GM18858 (cell line): ENCODE results near the gene MT1M.
"Not testable (repeated sequence)": the region's sequence is repeated elsewhere in the genome, so short reads cannot be mapped to it uniquely, and the experiment has no call there.

Experiments used
- ATAC-seq: cut with Tn5 transposase; IDR thresholded peaks from one replicate; pipeline ENCODE4 v1.9.1; 2021; ENCODE audit not compliant: unreplicated experiment

The MT1M gene

DNA sequence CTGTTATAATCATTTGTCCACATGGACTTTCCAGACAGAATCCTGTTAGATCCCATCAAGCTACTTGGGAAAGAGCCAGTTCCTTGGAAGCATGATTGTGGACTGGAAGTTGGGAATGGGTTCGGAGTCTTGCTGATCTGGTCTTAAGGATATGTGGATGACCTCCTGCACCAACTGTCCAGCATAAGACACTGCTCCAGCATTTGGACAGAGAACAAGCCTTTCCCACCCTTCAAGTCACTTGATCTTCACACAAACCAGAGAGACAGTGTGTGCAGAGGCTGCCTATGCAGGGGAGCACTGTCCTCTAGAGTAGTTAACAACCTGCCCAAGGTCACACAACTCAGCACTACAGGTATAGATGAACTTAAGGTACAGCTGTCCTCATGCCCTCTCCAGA is 13.4 kb downstream of the MT1M start:
- ATAC-seq, result no peak

- no peak for ATAC-seq
Observed at GRCh38 chr16:56647641-56648431, 15.4 kb downstream of the MT1M start.

DNA sequence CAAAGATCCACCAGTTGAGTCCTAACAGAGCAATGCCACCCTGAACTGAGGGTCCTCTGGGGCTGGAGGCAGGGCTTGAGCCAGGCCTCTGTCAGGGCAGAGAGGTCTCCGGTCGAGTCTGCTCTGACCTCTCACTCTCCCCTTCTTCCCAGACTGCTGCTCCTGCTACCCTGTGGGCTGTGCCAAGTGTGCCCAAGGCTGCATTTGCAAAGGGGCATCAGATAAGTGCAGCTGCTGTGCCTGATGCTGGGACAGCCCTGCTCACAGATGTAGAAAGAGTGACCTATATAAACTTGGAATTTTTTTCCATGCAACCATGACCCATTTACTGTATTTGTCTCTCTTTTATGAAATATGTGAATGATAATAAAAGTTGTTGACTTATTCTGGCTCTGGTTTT is 16.8 kb downstream of the MT1M start:
- no peak for ATAC-seq

DNA sequence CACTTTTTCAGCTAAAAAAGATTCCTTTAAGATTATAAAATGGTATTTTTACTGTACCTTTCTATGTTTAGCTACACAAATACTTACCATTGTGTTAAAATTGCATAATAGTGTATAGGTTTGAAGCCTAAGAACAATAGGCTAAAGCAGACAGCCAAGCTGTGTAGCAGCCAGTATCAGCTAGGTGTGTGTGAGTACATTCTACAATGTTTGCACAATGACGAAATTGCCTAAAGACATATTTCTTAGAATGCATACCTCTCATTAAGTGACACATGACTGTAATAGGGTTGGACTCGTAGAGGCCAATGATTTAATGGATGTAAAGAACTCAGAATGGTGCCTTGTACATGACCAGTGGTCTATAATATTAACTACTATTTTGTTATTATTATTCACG is 17.4 kb downstream of the MT1M start:
- no peak for ATAC-seq

DNA sequence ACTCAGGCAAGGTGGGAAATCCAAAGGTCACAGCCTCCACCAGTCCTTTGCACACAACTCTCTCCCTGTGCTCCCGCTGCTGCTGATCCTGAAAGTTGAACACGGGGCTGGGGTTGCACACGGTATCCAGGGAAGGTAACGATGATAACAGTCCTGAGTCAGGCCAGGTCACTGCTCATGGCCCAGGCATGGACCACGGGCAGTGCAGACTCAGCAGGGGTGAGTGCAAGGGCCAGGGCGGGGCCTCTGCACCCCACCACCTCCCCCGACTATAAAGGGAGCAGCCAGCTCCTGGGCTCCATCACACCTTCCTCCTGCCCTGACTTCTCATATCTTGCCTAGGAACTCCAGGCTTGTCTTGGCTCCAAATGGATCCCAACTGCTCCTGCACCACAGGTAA is 19.1 kb downstream of the MT1M start, which contains the start of gene MT1B:
MT1B (plus strand) TSS at position 301 of the 400 bp plus-strand sequence; CDS start at position 369, 68 bp downstream.
- ATAC-seq, result no peak

GRCh38 chr16:56652600-56652999 is 20.1 kb downstream of the MT1M start:
- ATAC-seq, result no peak

DNA sequence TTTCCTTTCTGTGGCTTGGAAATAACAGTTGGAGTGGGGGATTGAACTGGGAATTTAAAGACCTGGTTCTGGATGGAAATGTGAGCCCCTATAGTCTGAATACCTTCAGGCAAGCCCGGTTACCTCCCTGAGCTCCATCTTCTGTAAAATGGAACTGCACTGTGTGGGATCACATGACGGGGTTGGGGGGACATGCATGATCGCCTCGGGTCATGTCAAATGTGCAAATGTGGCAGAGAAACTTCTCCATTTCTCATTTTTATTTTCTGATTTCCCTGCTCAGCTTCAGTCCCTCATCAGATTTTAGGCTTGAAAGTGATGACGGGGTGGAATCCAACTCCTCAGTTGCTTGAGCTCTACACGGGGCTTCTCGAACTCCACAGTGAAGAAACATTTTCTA is 20.8 kb downstream of the MT1M start:
- ATAC-seq, result no peak

DNA sequence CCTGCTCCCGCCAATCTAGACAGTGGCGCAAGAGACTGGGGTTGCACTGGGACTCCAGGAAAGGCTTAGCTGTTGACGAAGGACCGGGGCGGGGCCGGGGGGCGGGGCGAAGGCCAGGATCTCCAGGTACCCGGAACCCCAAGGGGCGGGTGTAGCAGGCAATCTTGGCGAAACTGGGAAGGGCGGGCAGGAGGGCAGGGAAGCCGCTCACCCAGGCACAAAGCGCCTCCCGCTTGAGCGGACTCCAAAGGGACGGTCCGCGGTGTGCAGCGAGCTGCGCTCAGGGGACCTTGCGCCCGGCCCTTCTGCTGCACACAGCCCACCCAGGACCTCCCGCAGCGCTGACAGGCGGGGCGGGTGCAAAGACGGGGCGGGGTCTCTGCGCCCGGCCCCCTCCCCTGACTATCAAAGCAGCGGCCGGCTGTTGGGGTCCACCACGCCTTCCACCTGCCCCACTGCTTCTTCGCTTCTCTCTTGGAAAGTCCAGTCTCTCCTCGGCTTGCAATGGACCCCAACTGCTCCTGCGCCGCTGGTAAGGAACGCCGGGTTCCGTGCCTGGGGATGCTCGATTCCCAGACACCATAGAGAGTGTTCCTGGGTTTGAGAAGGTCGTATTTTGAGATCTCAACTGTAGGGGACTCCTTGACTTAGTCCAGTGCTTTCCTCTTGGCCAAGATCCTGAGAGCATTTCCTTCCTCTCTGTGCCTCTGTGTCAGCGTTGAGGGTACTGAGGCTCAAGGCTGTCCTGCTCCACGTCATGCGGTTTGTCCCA is 25.3 kb downstream of the MT1M start, which contains the start of gene MT1F:
MT1F (plus strand) TSS at position 405 of the 772 bp plus-strand sequence; CDS start at position 505, 100 bp downstream.
- ATAC-seq, result no peak

DNA sequence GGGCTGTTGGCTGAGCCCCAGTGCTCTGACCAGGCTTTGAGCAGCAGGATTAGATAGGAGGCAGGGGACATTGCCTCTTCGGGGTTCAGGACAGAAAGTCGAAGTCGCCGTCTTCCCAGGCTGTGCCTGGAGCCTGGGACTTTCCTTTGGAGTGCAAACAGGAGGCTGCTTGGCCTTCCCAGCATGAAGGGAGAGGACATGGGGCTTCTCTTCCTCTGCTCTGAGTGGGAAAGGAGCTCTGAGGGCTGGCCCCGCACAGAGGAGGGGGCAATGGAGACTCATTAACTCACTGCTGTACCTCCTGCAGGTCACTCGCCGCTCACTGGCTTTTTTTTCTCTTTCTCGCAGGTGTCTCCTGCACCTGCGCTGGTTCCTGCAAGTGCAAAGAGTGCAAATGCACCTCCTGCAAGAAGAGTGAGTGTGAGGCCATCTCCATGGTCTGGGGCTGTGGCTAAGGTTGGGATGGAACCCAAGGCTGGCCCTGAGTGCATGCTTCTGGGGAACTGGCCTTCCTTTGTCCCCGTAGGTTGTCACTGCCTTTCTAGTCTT is 25.9 kb downstream of the MT1M start:
- no peak for ATAC-seq

- no peak for ATAC-seq
Observed at GRCh38 chr16:56662357-56663354, 30.2 kb downstream of the MT1M start.

DNA sequence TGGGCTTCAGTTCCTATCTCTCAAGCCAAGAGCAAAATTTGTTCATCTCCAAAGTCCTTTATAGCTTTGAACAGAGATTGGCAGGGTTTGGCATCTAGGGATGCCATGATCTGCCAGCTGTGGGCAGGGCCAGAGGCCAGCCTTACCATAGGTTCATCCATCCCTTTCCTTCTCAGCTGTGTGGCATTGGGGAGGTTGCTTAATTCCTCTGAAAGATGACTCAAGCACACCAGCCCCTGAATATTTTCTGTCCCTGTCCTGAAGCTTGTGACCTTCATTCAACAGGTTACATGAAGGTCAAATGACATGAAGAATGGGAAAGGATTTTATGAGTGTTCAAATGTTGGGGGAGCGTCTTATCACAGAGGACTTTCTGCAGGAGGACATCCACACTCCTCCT is 32.0 kb downstream of the MT1M start:
- ATAC-seq, result no peak

DNA sequence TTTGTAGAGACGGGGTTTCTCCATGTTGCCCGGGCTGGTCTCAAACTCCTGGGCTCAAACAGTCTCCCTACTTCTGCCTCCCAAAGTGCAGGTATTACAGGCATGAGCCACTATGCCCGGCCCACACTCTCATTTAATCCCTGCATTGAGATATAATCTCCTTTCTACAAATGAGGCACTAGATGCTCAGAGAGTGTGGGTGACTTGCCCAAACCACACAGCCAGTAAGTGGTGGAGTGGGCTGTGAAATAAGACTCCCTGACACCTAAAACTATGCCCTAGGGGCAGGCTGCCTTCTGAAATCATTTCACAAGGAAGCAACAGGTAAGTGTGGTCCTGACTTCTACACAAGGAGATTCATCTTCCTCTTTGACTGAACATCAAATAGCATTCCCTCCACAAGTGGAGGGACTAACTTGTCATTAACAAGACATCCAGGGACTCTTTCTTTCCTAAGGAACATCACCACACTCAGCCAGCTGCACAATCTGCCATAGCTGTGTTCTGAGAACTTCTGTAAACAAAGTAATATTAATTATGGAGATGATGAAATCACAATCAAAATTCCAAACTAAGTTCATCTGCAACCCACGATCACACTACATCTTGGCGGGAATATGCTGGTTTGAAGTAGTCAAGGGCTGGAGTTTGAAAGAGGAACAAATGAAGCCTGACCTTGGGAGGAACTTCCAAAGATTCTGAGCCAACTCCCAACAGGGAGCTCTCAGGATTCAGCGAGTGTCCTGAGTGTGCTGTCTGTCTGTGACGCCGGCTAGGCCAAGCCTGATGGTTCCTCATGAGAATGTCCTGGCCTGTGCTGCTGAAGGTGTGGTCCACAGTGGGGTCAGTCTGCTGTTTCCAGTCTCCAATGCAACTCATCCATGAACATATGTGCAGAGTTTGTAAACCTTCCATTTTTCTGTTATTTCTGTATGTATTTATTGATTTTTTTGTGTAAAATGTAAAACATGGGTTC is 33.1 kb downstream of the MT1M start:
- not testable (repeated sequence) for ATAC-seq

- ATAC-seq, result no peak
Observed at GRCh38 chr16:56667581-56668571, 35.4 kb downstream of the MT1M start, which contains the start of gene MT1G. MT1G (minus strand) TSS chr16:56668065; CDS start chr16:56667993, 72 bp downstream.

DNA sequence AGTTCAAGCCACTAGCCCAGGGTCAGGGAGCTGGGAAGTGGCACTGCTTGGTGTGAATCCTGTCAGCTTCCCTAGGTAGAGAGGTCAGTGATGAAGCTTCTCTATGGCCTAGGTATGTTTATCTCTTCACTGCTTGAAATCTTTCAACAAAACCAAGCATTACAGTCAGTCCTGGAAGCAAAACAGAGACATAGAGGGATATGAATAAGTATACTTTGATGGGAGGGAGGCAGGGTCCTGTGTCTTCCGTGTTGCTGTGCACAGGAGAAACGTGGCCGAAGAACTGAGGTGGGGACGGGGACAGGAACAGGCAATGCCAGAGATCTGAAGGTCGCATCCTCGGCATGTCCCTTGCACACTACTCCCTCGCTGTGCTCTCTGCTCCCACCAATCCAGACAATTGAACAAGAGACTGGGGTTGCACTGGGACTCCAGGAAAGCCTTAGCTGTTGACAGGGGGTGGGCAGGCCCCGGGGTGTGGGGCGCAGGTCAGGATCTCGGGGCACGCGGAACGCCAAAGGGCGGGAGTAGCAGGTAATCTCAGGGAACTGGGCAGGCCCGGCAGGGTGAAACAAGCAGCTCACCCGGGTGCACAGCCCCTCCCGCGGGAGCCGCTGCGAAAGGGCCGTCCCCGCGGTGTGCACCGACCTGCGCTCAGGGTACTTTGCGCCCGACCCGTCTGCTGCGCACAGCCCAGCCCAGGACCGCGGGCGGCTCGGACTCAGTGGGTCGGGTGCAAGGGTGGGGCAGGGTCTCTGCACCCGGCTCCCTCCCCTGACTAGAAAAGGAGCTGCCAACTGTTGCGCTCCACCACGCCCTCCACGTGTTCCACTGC is 36.8 kb downstream of the MT1M start, which contains the start of gene MT1H:
MT1H (plus strand) TSS at position 810 of the 835 bp plus-strand sequence. CDS start 71 bp downstream, outside the sequence.
- no peak for ATAC-seq

DNA sequence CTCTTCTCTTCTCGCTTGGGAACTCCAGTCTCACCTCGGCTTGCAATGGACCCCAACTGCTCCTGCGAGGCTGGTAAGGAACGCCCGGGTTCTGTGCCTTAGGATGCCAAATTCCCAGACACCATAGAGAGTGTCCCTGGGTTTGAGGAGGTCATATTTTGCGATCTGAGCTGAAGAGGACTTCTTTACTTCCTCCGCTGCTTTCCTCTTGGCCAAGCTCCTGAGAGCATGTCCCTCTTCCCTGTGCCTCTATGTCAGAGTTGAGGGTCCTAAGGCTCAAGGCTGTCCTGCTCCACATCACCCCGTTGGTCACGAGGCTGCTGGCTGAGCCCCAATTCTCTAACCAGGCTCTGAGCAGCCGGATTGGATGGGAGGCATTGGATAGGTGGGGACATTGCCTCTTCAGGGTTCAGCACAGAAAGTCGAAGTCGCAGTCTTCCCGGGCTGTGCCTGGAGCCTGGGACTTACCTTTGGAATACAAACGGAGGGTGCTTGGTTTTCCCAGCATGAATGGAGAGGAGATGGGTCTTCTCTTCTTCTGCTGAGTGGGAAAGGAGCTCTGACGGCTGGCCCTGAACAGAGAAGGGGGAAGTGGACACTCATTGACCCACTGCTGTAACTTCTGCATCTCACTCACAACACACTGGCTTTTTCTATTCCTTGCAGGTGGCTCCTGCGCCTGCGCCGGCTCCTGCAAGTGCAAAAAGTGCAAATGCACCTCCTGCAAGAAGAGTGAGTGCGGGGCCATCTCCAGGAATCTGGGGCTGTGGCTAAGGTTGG is 37.6 kb downstream of the MT1M start:
- ATAC-seq, result no peak

- ATAC-seq, result no peak
Observed at GRCh38 chr16:56670620-56670934, 38.1 kb downstream of the MT1M start.
